Osteoblast (primary cell): ENCODE measurements around the gene CDH4. TPM values are rescaled to one million over a fixed set of nuclear protein-coding genes. Genes with fewer than 3 reads are reported as not detected.
A peak's percentile ranks its signal among the peaks of the same experiment; 100 is the strongest.

Experiments used
- DNase-seq: peaks from one replicate; pipeline ENCODE4 v3.0.0; 2011; ENCODE audit warnings: low spot score, mixed read lengths; ENCODE audit not compliant: insufficient read length; ENCODE audit errors: missing footprints
- H2AFZ ChIP-seq: 2 replicates; pipeline ENCODE4 v1.6.0; 2011; ENCODE audit warnings: mild to moderate bottlenecking, low read length
- H3K27ac ChIP-seq: 2 replicates; pipeline ENCODE4 v1.5.1; 2011; ENCODE audit warnings: mild to moderate bottlenecking, low read depth, low read length, moderate library complexity
- H3K27me3 ChIP-seq: 2 replicates; pipeline ENCODE4 v1.6.0; 2012; ENCODE audit warnings: mild to moderate bottlenecking, control low read depth, inconsistent platforms, low read length, moderate library complexity; ENCODE audit not compliant: insufficient read depth
- H3K36me3 ChIP-seq: 2 replicates; pipeline ENCODE4 v1.5.1; 2011; ENCODE audit warnings: mild to moderate bottlenecking, low read length, control low read depth, moderate library complexity; ENCODE audit not compliant: insufficient read depth
- H3K4me1 ChIP-seq: 2 replicates; pipeline ENCODE4 v1.5.1; 2011; ENCODE audit warnings: mild to moderate bottlenecking, low read length, control low read depth, moderate library complexity; ENCODE audit not compliant: insufficient read depth
- H3K4me2 ChIP-seq: 2 replicates; pipeline ENCODE4 v1.6.0; 2011; ENCODE audit warnings: mild to moderate bottlenecking, low read length; ENCODE audit not compliant: insufficient read depth
- H3K4me3 ChIP-seq: fragments of 200-600 bp; sonication (generic); 3 replicates; pipeline ENCODE4 v1.5.1; 2012; ENCODE audit warnings: mild to moderate bottlenecking, low read length, inconsistent platforms; ENCODE audit not compliant: insufficient read depth
- H3K79me2 ChIP-seq: 2 replicates; pipeline ENCODE4 v1.6.0; 2012; ENCODE audit warnings: mild to moderate bottlenecking, low read length, control low read depth, inconsistent platforms; ENCODE audit not compliant: insufficient read depth
- H3K9me3 ChIP-seq: 2 replicates; pipeline ENCODE4 v1.5.1; 2011; ENCODE audit warnings: low read depth, low read length, control low read depth
- H4K20me1 ChIP-seq: 2 replicates; pipeline ENCODE4 v1.6.0; 2012; ENCODE audit warnings: mild to moderate bottlenecking, low read length, control low read depth; ENCODE audit not compliant: insufficient read depth
- CTCF ChIP-seq: IDR thresholded peaks from 2 replicates; pipeline ENCODE4 v1.5.1; 2011; ENCODE audit warnings: mild to moderate bottlenecking, low read depth, low read length, moderate library complexity; ENCODE audit errors: extremely low read depth
- total RNA-seq: library from RNA; depleted of rRNA; stranded (reverse); fragments of >200 nt; gene quantifications from 2 replicates; pipeline ENCODE4 v1.2.3, GENCODE V29; 2012

CDH4 gene
- total RNA-seq, 1 donor: 1.1 TPM

DNA sequence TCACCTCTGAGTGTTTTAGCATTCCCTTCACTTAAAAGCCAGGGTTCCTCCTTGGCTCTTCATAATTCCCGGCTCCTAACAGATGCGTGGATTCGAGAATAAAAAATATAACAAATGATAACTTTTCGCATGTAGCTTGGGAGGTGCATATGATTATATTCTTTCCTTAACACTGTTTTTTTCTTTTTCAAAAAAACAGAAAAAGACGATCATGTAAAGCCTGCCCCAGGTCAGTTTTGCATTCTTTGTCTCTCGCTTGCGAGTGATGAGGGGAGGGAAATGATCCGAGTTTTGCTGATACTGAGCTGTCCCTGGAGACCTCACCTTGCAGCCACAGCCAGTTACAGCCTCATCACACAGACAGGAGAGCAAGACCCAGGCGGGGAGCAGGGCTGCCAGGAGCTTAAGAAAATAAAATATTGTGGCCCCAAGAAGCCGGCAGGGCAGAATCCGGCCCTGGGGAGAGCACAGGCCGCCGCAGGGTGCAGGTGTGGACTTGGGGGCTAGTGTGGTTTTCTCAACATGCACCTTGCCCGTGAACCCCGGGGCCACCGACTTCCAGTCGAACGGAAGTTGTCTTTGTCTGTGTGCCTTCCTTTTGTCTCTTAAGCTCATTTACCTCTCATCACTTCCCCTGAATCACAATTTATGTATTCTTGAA is 511.8 kb downstream of the CDH4 start:
- peak; percentile 22 for DNase-seq
- H3K79me2 ChIP-seq: no peaks in the 10 kb centered on the region
- no peak overlapping the region for H3K27ac ChIP-seq
- TF ChIP-seq CTCF: no peak
- no peaks in the 10 kb centered on the region for H3K27me3 ChIP-seq
- H4K20me1 ChIP-seq: no peaks in the 10 kb centered on the region
- no peaks in the 10 kb centered on the region for H3K4me1 ChIP-seq
- H3K4me3 ChIP-seq: no peak overlapping the region
- no peak overlapping the region for H3K4me2 ChIP-seq
- H2AFZ ChIP-seq: no peak overlapping the region
- H3K36me3 ChIP-seq: no peaks in the 10 kb centered on the region
- H3K9me3 ChIP-seq: no peaks in the 10 kb centered on the region

GRCh38 chr20:61764471-61765025 is 512.5 kb downstream of the CDH4 start:
- DNase-seq: peak; percentile 60
- H3K27ac ChIP-seq: no peak overlapping the region
- no peaks in the 10 kb centered on the region for H4K20me1 ChIP-seq
- H3K4me3 ChIP-seq: no peak overlapping the region
- H3K4me2 ChIP-seq: no peak overlapping the region
- no peaks in the 10 kb centered on the region for H3K79me2 ChIP-seq
- H2AFZ ChIP-seq: no peak overlapping the region
- no peak for TF ChIP-seq CTCF
- H3K9me3 ChIP-seq: no peaks in the 10 kb centered on the region
- H3K36me3 ChIP-seq: no peaks in the 10 kb centered on the region
- H3K27me3 ChIP-seq: no peaks in the 10 kb centered on the region
- no peaks in the 10 kb centered on the region for H3K4me1 ChIP-seq

DNA sequence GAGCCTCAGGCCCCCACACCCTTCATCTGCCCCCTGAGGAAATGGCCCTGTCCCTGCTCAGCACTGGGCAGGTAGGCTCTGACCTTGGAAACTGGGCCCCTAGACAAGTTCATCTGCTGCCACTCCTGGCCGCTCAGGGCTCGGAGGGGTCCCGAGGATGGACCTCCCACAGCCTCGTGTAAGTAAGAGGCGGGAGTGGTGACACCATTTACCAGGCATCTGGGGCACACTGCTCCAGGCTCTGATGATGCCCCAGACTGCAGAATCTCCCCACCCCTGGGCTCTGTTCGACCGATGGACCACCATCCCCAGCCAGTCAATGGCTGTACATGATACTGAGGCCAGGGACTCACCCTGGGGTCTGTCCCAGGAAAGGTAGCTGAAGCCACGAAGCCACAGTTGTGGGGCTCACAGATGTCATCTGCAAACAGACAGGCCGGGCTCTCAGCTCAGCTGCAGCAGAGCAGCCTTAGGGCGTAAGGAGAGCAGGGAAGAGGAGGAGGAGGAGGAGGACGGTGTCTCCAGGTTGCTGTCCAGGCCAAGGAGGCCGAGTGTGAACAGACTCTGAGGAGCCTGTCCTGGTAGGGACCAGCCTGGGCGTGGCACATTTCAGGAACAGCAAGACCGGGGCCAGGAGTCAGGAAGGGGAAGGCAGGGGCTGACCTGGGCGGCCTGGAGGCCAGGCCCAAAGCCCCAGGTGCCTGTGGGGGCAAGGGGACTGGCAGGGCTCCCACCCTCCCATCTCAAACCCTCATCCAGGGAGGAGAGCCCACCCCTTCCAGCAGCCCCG is 513.2 kb downstream of the CDH4 start:
- Histone ChIP-seq H3K27ac (no peak overlapping the region), H4K20me1 (no peaks in the 10 kb centered on the region), H3K4me2 (no peak overlapping the region), H2AFZ (no peak overlapping the region), H3K27me3 (no peaks in the 10 kb centered on the region), H3K4me1 (no peaks in the 10 kb centered on the region), H3K36me3 (no peaks in the 10 kb centered on the region), H3K79me2 (no peaks in the 10 kb centered on the region), H3K9me3 (no peaks in the 10 kb centered on the region), H3K4me3 (no peak overlapping the region)
- TF ChIP-seq CTCF: no peak
- peak; percentile 60 for DNase-seq
